GM12878 (cell line): ENCODE data around the gene CT45A9. TPM values are rescaled to one million over a fixed set of nuclear protein-coding genes. Genes with fewer than 3 reads are reported as not detected.
"Not testable (repeated sequence)": the region's sequence is repeated elsewhere in the genome, so short reads cannot be mapped to it uniquely, and the experiment has no call there.

Experiments used
- ATAC-seq: fragments of 200-7000 bp; cut with Tn5 transposase; 3 replicates; pipeline ENCODE4 v1.9.1; 2020; ENCODE audit warnings: mild to moderate bottlenecking, moderate library complexity
- Bru-seq: library from RNA; stranded (reverse); fragments of 400-500 nt; gene quantifications from one replicate; lab custom pipeline; 2021; lab: Mats Ljungman, UMichigan
- BruChase-seq, 2 experiments: library from RNA; stranded (reverse); fragments of 400-500 nt; gene quantifications; one replicate each; lab custom pipeline; 2021; lab: Mats Ljungman, UMichigan
- BruUV-seq: library from RNA; stranded (reverse); fragments of 400-500 nt; replicated peaks from 2 replicates; lab custom pipeline; 2021; lab: Mats Ljungman, UMichigan
- CTCF ChIA-PET: fragments of 300-600 bp; sonication (Branson Sonifier 250); formaldehyde crosslinking; extraction: SDS; loops from one replicate; lab custom pipeline; 2021; ENCODE audit warnings: inconsistent platforms; lab: Yijun Ruan, JAX
- POLR2A ChIA-PET: fragments of 350-600 bp; formaldehyde crosslinking; extraction: SDS; loops from one replicate; lab custom pipeline; 2021; ENCODE audit warnings: inconsistent platforms; lab: Charles Lee
- RAD21 ChIA-PET: fragments of 300-600 bp; sonication (Branson Sonifier 250); formaldehyde crosslinking; loops from one replicate; lab custom pipeline; 2023; ENCODE audit warnings: antibody characterized with exemption; ENCODE audit not compliant: unreplicated experiment; lab: Charles Lee
- SMC1A ChIA-PET: fragments of 300-600 bp; sonication (Branson Sonifier 250); formaldehyde crosslinking; loops from one replicate; lab custom pipeline; 2023; ENCODE audit not compliant: unreplicated experiment, uncharacterized antibody; lab: Charles Lee
- DNase-seq: peaks from one replicate; pipeline ENCODE4 v3.0.0-alpha.2; 2011; ENCODE audit warnings: low read depth, low spot score
- FAIRE-seq: peaks from 3 replicates; lab custom pipeline; 2011; peaks lifted over from hg19 to GRCh38; lab: Jason Lieb, UNC
- H2AFZ ChIP-seq: 2 replicates; pipeline ENCODE4 v1.6.0; 2011; ENCODE audit warnings: low read depth, low read length, control low read depth; ENCODE audit not compliant: control insufficient read depth
- H3K27ac ChIP-seq: 2 replicates; pipeline ENCODE4 v1.5.1; 2011; ENCODE audit warnings: control low read depth; ENCODE audit not compliant: control insufficient read depth, insufficient read depth
- H3K27me3 ChIP-seq, 2 experiments: replicated peaks in 1 of 2; 2 replicates each; pipeline versions ENCODE4 v1.6.0 to v1.6.1; 2011; ENCODE audit warnings: low read length in 1 of 2; ENCODE audit not compliant: control insufficient read depth in 2 of 2, insufficient read depth in 2 of 2
- H3K36me3 ChIP-seq, 2 experiments: 2 replicates each; pipeline ENCODE4 v1.5.1; 2011; ENCODE audit warnings: low read length in 1 of 2; ENCODE audit not compliant: control insufficient read depth in 2 of 2, insufficient read depth in 2 of 2
- H3K4me1 ChIP-seq: 2 replicates; pipeline ENCODE4 v1.6.1; 2011; ENCODE audit warnings: mild to moderate bottlenecking, low read length, moderate library complexity, mixed read lengths; ENCODE audit not compliant: control insufficient read depth, insufficient read depth
- H3K4me2 ChIP-seq: 2 replicates; pipeline ENCODE4 v1.6.0; 2011; ENCODE audit warnings: control low read depth; ENCODE audit not compliant: control insufficient read depth, insufficient read depth
- H3K4me3 ChIP-seq: fragments of 200-600 bp; sonication (generic); 2 replicates; pipeline ENCODE4 v1.5.1; 2016
- H3K79me2 ChIP-seq: 2 replicates; pipeline ENCODE4 v1.6.0; 2011; ENCODE audit warnings: low read length; ENCODE audit not compliant: control insufficient read depth, insufficient read depth
- H3K9ac ChIP-seq: 2 replicates; pipeline ENCODE4 v1.8.0; 2011; ENCODE audit warnings: low read length, control low read depth, mixed read lengths; ENCODE audit not compliant: control insufficient read depth, insufficient read depth
- H3K9me3 ChIP-seq: replicated peaks from 3 replicates; pipeline ENCODE4 v1.5.1; 2011; ENCODE audit warnings: mild to moderate bottlenecking, low read length; ENCODE audit not compliant: control insufficient read depth, insufficient read depth
- H4K20me1 ChIP-seq: 2 replicates; pipeline ENCODE4 v1.6.0; 2011; ENCODE audit not compliant: control insufficient read depth, insufficient read depth
- RAD51 ChIP-seq: fragments of 450-650 bp; IDR thresholded peaks from 2 replicates; pipeline ENCODE4 v1.6.1; 2016; ENCODE audit warnings: moderate library complexity, mild to moderate bottlenecking, inconsistent platforms
- WGBS: methylation state at CpG from one replicate; pipeline ENCODE4 v1.1.6; 2016; ENCODE audit warnings: low lambda C conversion rate; ENCODE audit not compliant: insufficient replicate concordance, insufficient coverage; ENCODE audit errors: missing lambda C conversion rate; 5-methylcytosine and 5-hydroxymethylcytosine counted together
- in situ Hi-C: fragments of 300-500 bp; cut with MboI; formaldehyde crosslinking; loops from 9 replicates; pipeline ENCODE4 v1.14.3; 2018; ENCODE audit warnings: mixed read lengths
- intact Hi-C: fragments of 100-400 bp; cut with micrococcal nuclease; formaldehyde crosslinking; loops from one replicate; pipeline ENCODE4 v1.14.2; 2022; ENCODE audit not compliant: unreplicated experiment
- long read RNA-seq, 2 experiments: library from polyadenylated mRNA; unstranded; transcript quantifications; one replicate each; pipeline ENCODE4 v2.0.0, GENCODE V29; 2019 to 2020
- polyA minus RNA-seq, 3 experiments: library from RNA; depleted of rRNA, polyadenylated mRNA; stranded (reverse); fragments of >200 nt; gene quantifications; 2 replicates each; pipeline ENCODE4 v1.2.3, GENCODE V29; 2011
- polyA plus RNA-seq, 11 experiments: library from polyadenylated mRNA; depleted of rRNA in 4 of 11; unstranded in 6 of 11; stranded (reverse) in 5 of 11; fragments of >200 nt; fragmentation: Nextera tagmentation in 4 of 11; fragmentation: Illumina TruSeq in 1 of 11; extraction: Ambion mirVana in 4 of 11; extraction: Trizol in 1 of 11; gene quantifications; 1 replicate in 1 of 11; 2 replicates in 10 of 11; pipeline versions ENCODE4 v1.2.1 to v1.2.3, GENCODE V29; 2011 to 2016; ENCODE audit warnings: inconsistent platforms in 2 of 11, missing spikeins in 2 of 11, low read depth in 1 of 11
- total RNA-seq, 4 experiments: library from RNA; depleted of rRNA in 3 of 4; stranded (reverse); fragments of >200 nt in 3 of 4; fragmentation: Illumina TruSeq in 1 of 4; extraction: Trizol in 1 of 4; gene quantifications; 2 replicates each; pipeline versions ENCODE4 v1.2.1 to v1.2.3, GENCODE V29; 2013 to 2021

CT45A9 gene, protein sequence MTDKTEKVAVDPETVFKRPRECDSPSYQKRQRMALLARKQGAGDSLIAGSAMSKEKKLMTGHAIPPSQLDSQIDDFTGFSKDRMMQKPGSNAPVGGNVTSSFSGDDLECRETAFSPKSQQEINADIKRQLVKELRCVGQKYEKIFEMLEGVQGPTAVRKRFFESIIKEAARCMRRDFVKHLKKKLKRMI
- total RNA-seq (2013; cell fraction: nucleolus; rRNA removed) = not detected in 2 replicates
- total RNA-seq (2014; rRNA removed) = not detected in 2 replicates
- not detected in 2 replicates for total RNA-seq (2014; rRNA removed; fragmentation: Illumina TruSeq; extraction: Trizol)
- not detected in 2 replicates for total RNA-seq (2021)
- polyA plus RNA-seq (2011; ENCODE audit: low read depth) = not detected
- not detected in 2 replicates for polyA plus RNA-seq (2011; rRNA removed)
- not detected in 2 replicates for polyA plus RNA-seq (2011; cell fraction: cytosol; rRNA removed)
- polyA plus RNA-seq (2011; cell fraction: nucleus; rRNA removed) = not detected in 2 replicates
- polyA plus RNA-seq (2012) = not detected in 2 replicates
- polyA plus RNA-seq (2014; fragmentation: Illumina TruSeq; extraction: Trizol) = not detected in 2 replicates
- not detected for polyA plus RNA-seq (2014; fragmentation: Nextera tagmentation; extraction: Ambion mirVana)
- not detected in 2 replicates for polyA plus RNA-seq (2014; rRNA removed)
- not detected for polyA plus RNA-seq (2016; fragmentation: Nextera tagmentation; extraction: Ambion mirVana)
- not detected in 2 replicates for polyA minus RNA-seq (2011; rRNA and poly(A)+ RNA removed)
- polyA minus RNA-seq (2011; cell fraction: cytosol; rRNA and poly(A)+ RNA removed) = not detected in 2 replicates
- not detected in 2 replicates for polyA minus RNA-seq (2011; cell fraction: nucleus; rRNA and poly(A)+ RNA removed)
- Bru-seq, nascent RNA = not detected
- BruChase-seq, experiment 1, labeled RNA remaining after a 6-hour chase = percentile 10 among the genes with signal in this experiment
- not detected for BruChase-seq, experiment 2, labeled RNA remaining after a 2-hour chase
- long read RNA-seq, experiment 1 = 0 reads
- long read RNA-seq, experiment 2 = 0 reads

DNA sequence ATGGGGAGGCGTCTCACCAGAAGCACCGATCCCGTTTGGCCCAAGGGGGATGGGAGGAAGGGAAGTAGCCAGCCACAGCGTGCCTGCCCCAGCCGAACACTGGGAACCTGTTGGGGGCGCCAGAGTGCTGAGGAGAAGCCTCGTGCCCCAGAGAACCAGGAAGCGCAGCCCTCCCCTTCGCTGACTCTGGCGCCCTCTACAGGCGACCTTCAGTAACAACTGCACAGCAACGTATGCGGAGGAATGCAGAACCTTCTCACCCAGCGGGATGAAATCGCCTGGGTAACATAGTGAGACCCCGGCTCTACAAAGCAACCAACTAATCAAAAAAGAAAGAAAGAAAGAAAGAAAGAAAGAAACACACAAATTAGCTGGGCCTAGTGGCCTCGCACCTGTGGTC is at the start of gene CT45A9:
Gene CT45A9, minus strand, starts transcription at position 101 of the 400 bp plus-strand sequence. CDS start 3,751 bp downstream, outside the sequence.
- H3K9me3 ChIP-seq, POLR2A ChIA-PET, H3K79me2 ChIP-seq, SMC1A ChIA-PET, in situ Hi-C loops, H3K4me1 ChIP-seq, ATAC-seq, H3K27me3 ChIP-seq, H3K4me3 ChIP-seq, H3K9ac ChIP-seq, H2AFZ ChIP-seq, intact Hi-C loops, H4K20me1 ChIP-seq, RAD21 ChIA-PET, H3K4me2 ChIP-seq, DNase-seq, H3K36me3 ChIP-seq, BruUV-seq, FAIRE-seq, H3K27ac ChIP-seq, CTCF ChIA-PET: not testable (repeated sequence)
- WGBS = no CpG with 5 or more reads among the region's 17 CpGs

DNA sequence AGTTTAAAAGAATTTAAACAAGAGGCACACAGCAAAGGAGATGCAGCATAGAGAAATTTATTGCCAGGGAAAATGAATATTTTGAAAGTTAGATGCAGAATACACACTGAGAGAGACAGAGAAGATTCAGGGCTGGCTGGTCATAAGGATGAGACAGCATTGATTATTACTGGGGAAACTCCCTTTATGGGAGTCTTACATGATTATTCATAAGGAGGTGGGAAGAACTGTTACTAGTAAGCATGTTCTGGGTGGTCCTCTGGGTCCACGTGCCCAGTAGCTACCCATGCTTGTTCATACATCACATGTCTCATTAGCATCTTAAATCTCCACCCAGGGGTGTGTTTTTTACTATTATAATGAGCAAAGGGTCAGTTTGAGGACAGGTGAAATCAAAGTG is 48.9 kb upstream of the CT45A9 start:
- ChIA-PET POLR2A (interaction anchor here (1.7 kb wide), 1 partner anchor 12 kb away, joined by 3 read pairs; no protein-coding TSS in a partner anchor), CTCF (interaction anchor here (1.9 kb wide), 1 partner anchor 11 kb away, joined by 8 read pairs; no protein-coding TSS in a partner anchor), RAD21 (interaction anchor here (0.8 kb wide), 1 partner anchor 11 kb away, joined by 5 read pairs; no protein-coding TSS in a partner anchor), SMC1A (interaction anchor here (1.4 kb wide), 2 partner anchors 10 to 12 kb away, joined by 4 to 5 read pairs; no protein-coding TSS in a partner anchor)
- H3K4me1 ChIP-seq, intact Hi-C loops, H3K9ac ChIP-seq, H3K36me3 ChIP-seq, H3K9me3 ChIP-seq, H4K20me1 ChIP-seq, DNase-seq, H3K79me2 ChIP-seq, BruUV-seq, H3K4me2 ChIP-seq, H3K4me3 ChIP-seq, H2AFZ ChIP-seq, FAIRE-seq, H3K27ac ChIP-seq, H3K27me3 ChIP-seq, ATAC-seq, in situ Hi-C loops: not testable (repeated sequence)
- 0% methylated on average over 1 of the region's 1 CpG for WGBS
- TF ChIP-seq RAD51 = peak; percentile 47; the same call in 1 of the 2 replicates
